Adrenal gland (tissue), 12 donors: ENCODE results near the gene KRTAP4-5. TPM values are rescaled to one million over a fixed set of nuclear protein-coding genes. Genes with fewer than 3 reads are reported as not detected.

ENCODE experiments used
- DNase-seq, 7 donors: peaks; one replicate each; pipeline ENCODE4 v3.0.0-alpha.2; 2019 to 2020
- H3K27ac ChIP-seq, 5 donors: fragments of 200-600 bp; sonication (generic) in 4 of 5; 1 replicate in 3 of 5; 2 replicates in 2 of 5; pipeline versions ENCODE4 v1.5.1 to v1.8.0; 2016 to 2020; ENCODE audit warnings: mild to moderate bottlenecking in 1 of 5
- H3K27me3 ChIP-seq: fragments of 200-600 bp; 2 replicates; pipeline ENCODE4 v1.8.0; 2021
- H3K36me3 ChIP-seq, 2 donors: fragments of 200-600 bp; replicated peaks in 1 of 2; 1 replicate in 1 of 2; 2 replicates in 1 of 2; pipeline versions ENCODE4 v1.5.1 to v1.8.0; 2018 to 2022
- H3K4me1 ChIP-seq, 2 donors: fragments of 200-600 bp; replicated peaks in 1 of 2; 1 replicate in 1 of 2; 2 replicates in 1 of 2; pipeline versions ENCODE4 v1.5.1 to v1.8.0; 2018 to 2021
- H3K4me3 ChIP-seq, 4 donors: fragments of 200-600 bp; sonication (generic) in 3 of 4; one replicate each; pipeline ENCODE4 v1.5.1; 2016 to 2018
- H3K9me3 ChIP-seq, 3 donors: fragments of 200-600 bp; sonication (generic) in 1 of 3; replicated peaks in 1 of 3; 1 replicate in 2 of 3; 2 replicates in 1 of 3; pipeline versions ENCODE4 v1.5.1 to v1.8.0; 2016 to 2021
- CTCF ChIP-seq, 6 experiments: fragments of 450-650 bp in 4 of 6; fragments of 200-600 bp in 2 of 6; sonication (generic) in 1 of 6; IDR thresholded peaks; 1 replicate in 5 of 6; 2 replicates in 1 of 6; pipeline versions ENCODE4 v1.5.1 to v1.8.0; 2016 to 2021; ENCODE audit warnings: antibody characterized with exemption in 6 of 6, mild to moderate bottlenecking in 2 of 6, moderate library complexity in 1 of 6
- POLR2A ChIP-seq, 2 donors: fragments of 450-650 bp; IDR thresholded peaks; one replicate each; pipeline ENCODE4 v1.6.1; 2017; ENCODE audit warnings: antibody characterized with exemption in 2 of 2, mild to moderate bottlenecking in 2 of 2, moderate library complexity in 1 of 2
- WGBS, 4 donors: extraction: QIAGEN DNeasy Blood & Tissue Kit in 2 of 4; methylation state at CpG; one replicate each; pipeline versions ENCODE4 v1.1.5 to v1.1.7; 2013 to 2017; 5-methylcytosine and 5-hydroxymethylcytosine counted together
- intact Hi-C, 2 donors: fragments of 100-400 bp; cut with DNase I; formaldehyde crosslinking; loops; one replicate each; pipeline versions ENCODE4 v1.14.1 to v1.15.0; 2022 to 2023
- polyA plus RNA-seq, 3 donors: library from polyadenylated mRNA; stranded (reverse); fragments of 200-250 nt in 2 of 3; fragments of 350-450 nt in 1 of 3; fragmentation: Illumina TruSeq in 1 of 3; extraction: RNeasy Lipid Tissue Mini Kit (QIAGEN cat#74804) in 1 of 3; gene quantifications; one replicate each; pipeline ENCODE4 v1.2.3, GENCODE V29; 2013 to 2014
- total RNA-seq, 9 donors: library from RNA; depleted of rRNA in 4 of 9; stranded (reverse); fragments of >200 nt in 4 of 9; fragments of 120-200 nt in 1 of 9; fragmentation: NEBNext Ultra II Directional in 1 of 9; extraction: Animal tissue kit (Norgen Biotek cat#: 25700) in 1 of 9; gene quantifications; one replicate each; pipeline versions ENCODE4 v1.1.0 to v1.2.4, GENCODE V29; 2013 to 2023
- donor health status: healthy with polysubstance abuse.
- donor health status: Bipolar disorder and iron deficiency.
- donor health status: DM: yes; HTN: yes; CAD: no.
- donor health status: DM: no; HTN: no; CAD: no.
- donor health status: DM: no; HTN: no; CAD: no.
- donor health status: DM: yes; HTN: yes; CAD: no.

The KRTAP4-5 gene
- total and polyA plus RNA-seq, 12 donors: not detected

- H3K4me3 ChIP-seq: no peak overlapping the region
- H3K4me1 ChIP-seq: no peaks in the 10 kb centered on the region
- intact Hi-C loops: no loop called here
- no peaks in the 10 kb centered on the region for H3K9me3 ChIP-seq
- no peaks in the 10 kb centered on the region for H3K27me3 ChIP-seq
- DNase-seq: no peak
- H3K27ac ChIP-seq: no peak overlapping the region
- 52 to 70% (median 58%) methylated on average over 2 of the region's 2 CpGs for WGBS, 4 donors
- TF ChIP-seq POLR2A (IDR thresholded peaks at IDR 0.05) (no peak), CTCF (IDR thresholded peaks at IDR 0.05) (no peak)
- no peaks in the 10 kb centered on the region for H3K36me3 ChIP-seq
Measured at GRCh38 chr17:41133880-41134735, 15.5 kb downstream of the KRTAP4-5 start.

- H3K9me3 ChIP-seq: no peaks in the 10 kb centered on the region
- no peak overlapping the region for H3K4me3 ChIP-seq
- no peaks in the 10 kb centered on the region for H3K27me3 ChIP-seq
- H3K4me1 ChIP-seq: no peaks in the 10 kb centered on the region
- no peak for TF ChIP-seq POLR2A (IDR thresholded peaks at IDR 0.05)
- no peak for TF ChIP-seq CTCF (IDR thresholded peaks at IDR 0.05)
- 79 to 88% (median 85%) methylated on average over 3 of the region's 3 CpGs for WGBS, 4 donors
- no peak overlapping the region for H3K27ac ChIP-seq
- no peaks in the 10 kb centered on the region for H3K36me3 ChIP-seq
- DNase-seq: no peak
- intact Hi-C loops: no loop called here
Measured at GRCh38 chr17:41131979-41132378, 17.6 kb downstream of the KRTAP4-5 start.

- no peaks in the 10 kb centered on the region for H3K36me3 ChIP-seq
- no peak for TF ChIP-seq POLR2A (IDR thresholded peaks at IDR 0.05)
- TF ChIP-seq CTCF (IDR thresholded peaks at IDR 0.05): no peak
- WGBS, 4 donors: 26 to 44% (median 29%) methylated on average over 1 of the region's 1 CpG
- intact Hi-C loops: no loop called here
- DNase-seq: no peak
- no peaks in the 10 kb centered on the region for H3K27me3 ChIP-seq
- no peak overlapping the region for H3K27ac ChIP-seq
- no peaks in the 10 kb centered on the region for H3K4me1 ChIP-seq
- no peaks in the 10 kb centered on the region for H3K9me3 ChIP-seq
- no peak overlapping the region for H3K4me3 ChIP-seq
Measured at GRCh38 chr17:41127371-41127770, 22.3 kb downstream of the KRTAP4-5 start.

GRCh38 chr17:41126412-41126811 lies 23.2 kb downstream of the KRTAP4-5 start:
- Histone ChIP-seq H3K27me3 (no peaks in the 10 kb centered on the region), H3K36me3 (no peaks in the 10 kb centered on the region), H3K4me3 (no peak overlapping the region), H3K9me3 (no peaks in the 10 kb centered on the region), H3K27ac (no peak overlapping the region), H3K4me1 (no peaks in the 10 kb centered on the region)
- DNase-seq: no peak
- no peak for TF ChIP-seq POLR2A (IDR thresholded peaks at IDR 0.05)
- TF ChIP-seq CTCF (IDR thresholded peaks at IDR 0.05): no peak
- intact Hi-C loops: no loop called here
- WGBS, 4 donors: 67 to 90% (median 82%) methylated on average over 3 of the region's 3 CpGs
